ENCODE results near the gene ACACA. TPM values are rescaled to one million over a fixed set of nuclear protein-coding genes. Genes with fewer than 3 reads are reported as not detected.
"Not testable (repeated sequence)": the region's sequence is repeated elsewhere in the genome, so short reads cannot be mapped to it uniquely, and the experiment has no call there.

Gene ACACA
- polyA plus RNA-seq, 3 donors = 37.2 to 43.9 (median 43.6) TPM

- DNase-seq (ENCODE audit: extremely low read depth in 1 of 11, low read depth in 9 of 11, low spot score in 4 of 11) = peak; percentile 71 to 90 (median 87)
Measured at GRCh38 chr17:37358830-37359681, 47.6 kb downstream of the ACACA start.

DNA sequence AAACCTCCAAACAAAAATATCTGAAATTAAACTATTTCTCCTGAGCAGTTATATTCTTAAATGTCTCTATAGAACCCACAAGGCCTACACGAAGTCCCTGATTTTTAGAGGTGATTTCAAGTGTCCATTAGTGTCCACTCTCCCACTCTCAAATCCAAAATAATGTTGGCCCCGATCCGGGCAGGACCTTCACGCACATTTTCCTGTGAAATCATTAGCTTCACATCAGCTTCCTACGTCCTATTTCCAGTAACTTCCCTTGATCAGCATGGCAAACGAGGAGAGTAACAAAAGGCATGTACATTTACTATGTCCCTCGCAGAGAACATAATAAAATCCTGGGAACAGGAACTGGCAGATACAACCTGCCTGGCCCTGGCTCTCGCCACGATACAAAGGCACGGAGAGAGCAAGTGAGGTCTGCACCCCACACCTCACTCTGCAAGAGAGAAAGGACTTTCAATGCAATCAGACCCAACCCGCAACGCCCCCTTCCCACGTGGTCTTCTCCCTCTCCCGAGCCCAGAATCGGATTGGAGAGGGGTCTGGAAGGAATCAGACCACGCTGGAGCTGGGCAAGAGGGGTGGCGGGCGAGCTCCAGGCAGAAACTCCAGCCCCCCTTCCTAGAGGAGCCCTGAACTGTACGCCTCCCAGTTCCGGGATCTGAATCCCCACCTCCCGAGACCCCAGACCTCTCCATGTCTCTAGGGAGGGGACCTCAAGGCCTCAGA is 48.4 kb downstream of the ACACA start:
- peak; percentile 10 to 67 (median 49) for DNase-seq (ENCODE audit: extremely low read depth in 1 of 11, low read depth in 9 of 11, low spot score in 4 of 11)

GRCh38 chr17:37356796-37357569 is 49.7 kb downstream of the ACACA start:
- not testable (repeated sequence) for DNase-seq (ENCODE audit: extremely low read depth in 1 of 11, low read depth in 9 of 11, low spot score in 4 of 11)

DNA sequence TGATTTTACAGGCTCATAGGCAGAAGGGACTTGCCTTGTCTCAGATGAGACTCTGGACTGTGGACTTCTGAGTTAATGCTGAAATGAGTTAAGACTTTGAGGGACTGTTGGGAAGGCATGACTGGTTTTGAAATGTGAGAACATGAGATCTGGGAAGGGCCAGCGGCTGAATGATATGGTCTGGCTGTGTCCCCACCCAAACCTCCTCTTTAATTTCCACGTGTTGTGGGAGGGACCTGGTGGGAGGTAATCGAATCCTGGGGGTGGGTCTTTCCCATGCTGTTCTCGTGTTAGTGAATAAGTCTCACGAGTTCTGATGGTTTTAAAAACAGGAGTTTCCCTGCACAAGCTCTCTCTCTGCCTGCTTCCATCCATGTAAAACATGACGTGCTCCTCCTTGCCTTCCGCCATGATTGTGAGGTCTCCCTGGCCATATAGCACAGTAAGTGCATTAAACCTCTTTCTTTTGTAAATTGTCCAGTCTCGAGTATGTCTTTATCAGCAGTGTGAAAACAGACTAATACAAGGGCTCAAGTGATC is 59.7 kb downstream of the ACACA start:
- not testable (repeated sequence) for DNase-seq (ENCODE audit: extremely low read depth in 1 of 11, low read depth in 9 of 11, low spot score in 4 of 11)

GRCh38 chr17:37344519-37344918 is 62.1 kb downstream of the ACACA start:
- DNase-seq (ENCODE audit: extremely low read depth in 1 of 11, low read depth in 9 of 11, low spot score in 4 of 11) = no peak

DNA sequence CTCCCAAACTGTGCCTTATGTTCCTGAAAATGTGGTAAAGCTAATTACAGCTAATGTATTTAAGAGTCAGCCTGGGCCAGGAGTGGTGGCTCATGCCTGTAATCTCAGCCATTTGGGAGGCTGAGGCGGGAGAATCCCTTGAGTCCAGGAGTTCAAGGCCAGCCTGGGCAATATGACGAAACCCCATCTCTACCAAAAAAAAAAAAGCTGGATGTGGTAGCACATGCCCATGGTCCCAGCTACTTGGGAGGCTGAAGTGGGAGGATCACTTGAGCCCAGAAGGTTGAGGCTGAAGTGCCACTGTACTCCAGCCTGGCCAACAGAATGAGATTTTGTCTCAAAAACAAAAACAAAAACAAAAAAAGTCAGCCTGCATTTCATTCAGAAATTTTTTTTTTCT is 64.0 kb downstream of the ACACA start:
- DNase-seq (ENCODE audit: extremely low read depth in 1 of 11, low read depth in 9 of 11, low spot score in 4 of 11) = no peak

DNA sequence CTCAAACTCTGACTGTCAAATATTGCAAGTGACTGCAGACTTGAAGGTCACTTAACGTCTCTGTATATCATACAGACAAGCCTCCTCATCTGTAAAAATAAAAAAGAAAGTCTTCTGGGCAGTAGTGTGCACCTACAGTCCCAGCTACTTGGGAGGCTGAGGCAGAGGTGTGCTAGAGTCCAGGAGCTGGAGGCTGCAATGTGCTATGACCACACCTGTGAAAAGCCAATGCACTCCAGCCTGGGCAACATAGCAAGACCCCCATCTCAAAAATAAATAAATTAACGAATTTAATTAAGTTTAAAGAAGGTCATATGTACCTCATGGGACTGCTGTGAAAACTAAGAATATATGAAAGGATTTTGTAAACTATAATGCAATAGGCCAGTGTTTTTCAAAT is 65.8 kb downstream of the ACACA start:
- DNase-seq (ENCODE audit: extremely low read depth in 1 of 11, low read depth in 9 of 11, low spot score in 4 of 11) = no peak

GRCh38 chr17:37339321-37339720 is 67.3 kb downstream of the ACACA start:
- no peak for DNase-seq (ENCODE audit: extremely low read depth in 1 of 11, low read depth in 9 of 11, low spot score in 4 of 11)

GRCh38 chr17:37338847-37339246 is 67.8 kb downstream of the ACACA start:
- no peak for DNase-seq (ENCODE audit: extremely low read depth in 1 of 11, low read depth in 9 of 11, low spot score in 4 of 11)

- DNase-seq (ENCODE audit: extremely low read depth in 1 of 11, low read depth in 9 of 11, low spot score in 4 of 11) = no peak
Measured at GRCh38 chr17:37327341-37328090, 79.1 kb downstream of the ACACA start.

GRCh38 chr17:37322826-37323561 is 83.6 kb downstream of the ACACA start:
- no peak for DNase-seq (ENCODE audit: extremely low read depth in 1 of 11, low read depth in 9 of 11, low spot score in 4 of 11)

DNA sequence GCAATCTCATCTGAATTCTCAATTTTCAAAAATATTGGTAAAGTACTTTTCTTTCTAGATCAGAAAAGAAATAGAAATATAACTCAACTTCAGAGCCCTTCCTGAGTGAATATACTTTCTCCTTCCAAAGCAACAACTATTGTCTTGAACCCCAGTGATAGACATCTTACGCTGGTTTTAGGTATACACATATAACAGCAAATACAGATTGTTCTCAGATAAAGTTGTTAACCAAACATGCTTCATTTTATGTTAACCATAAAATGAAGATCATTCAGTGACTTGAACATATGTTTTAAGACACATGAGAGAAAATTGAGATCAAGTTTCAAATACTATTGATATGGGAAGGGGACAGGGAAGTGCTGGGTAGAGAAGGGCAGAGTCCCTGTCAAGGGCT is 84.5 kb downstream of the ACACA start:
- no peak for DNase-seq (ENCODE audit: extremely low read depth in 1 of 11, low read depth in 9 of 11, low spot score in 4 of 11)

DNA sequence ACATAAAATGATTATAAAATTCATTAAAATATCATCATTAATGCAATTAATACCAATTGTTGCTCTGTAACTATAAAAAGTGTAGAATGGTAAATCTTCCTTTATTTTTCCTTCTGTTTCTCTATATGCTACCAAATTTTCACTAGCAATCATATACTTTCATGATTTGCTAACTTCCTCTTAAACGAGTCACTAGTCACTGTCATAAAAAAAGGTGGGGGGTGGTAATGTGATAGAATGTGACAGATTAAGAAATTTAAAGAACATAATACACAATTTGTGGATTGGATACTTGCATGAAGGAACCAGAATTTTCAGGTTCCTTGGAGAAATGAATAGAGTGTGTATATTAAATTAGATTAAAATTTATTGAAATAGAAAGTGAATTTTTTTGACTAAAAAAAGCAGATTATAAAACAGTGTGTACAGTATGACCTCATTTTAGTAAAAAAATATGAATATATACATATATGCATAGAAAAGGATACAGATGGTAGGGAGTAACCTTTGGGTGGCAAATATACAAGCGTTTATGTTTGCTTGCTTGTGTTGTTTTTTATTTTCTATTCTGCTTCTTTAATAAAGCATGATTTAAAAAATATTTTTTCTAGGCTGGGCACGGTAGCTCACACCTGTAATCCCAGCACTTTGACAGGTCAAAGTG is 87.6 kb downstream of the ACACA start:
- no peak for DNase-seq (ENCODE audit: extremely low read depth in 1 of 11, low read depth in 9 of 11, low spot score in 4 of 11)

GRCh38 chr17:37317867-37318266 is 88.8 kb downstream of the ACACA start:
- DNase-seq (ENCODE audit: extremely low read depth in 1 of 11, low read depth in 9 of 11, low spot score in 4 of 11) = no peak

DNA sequence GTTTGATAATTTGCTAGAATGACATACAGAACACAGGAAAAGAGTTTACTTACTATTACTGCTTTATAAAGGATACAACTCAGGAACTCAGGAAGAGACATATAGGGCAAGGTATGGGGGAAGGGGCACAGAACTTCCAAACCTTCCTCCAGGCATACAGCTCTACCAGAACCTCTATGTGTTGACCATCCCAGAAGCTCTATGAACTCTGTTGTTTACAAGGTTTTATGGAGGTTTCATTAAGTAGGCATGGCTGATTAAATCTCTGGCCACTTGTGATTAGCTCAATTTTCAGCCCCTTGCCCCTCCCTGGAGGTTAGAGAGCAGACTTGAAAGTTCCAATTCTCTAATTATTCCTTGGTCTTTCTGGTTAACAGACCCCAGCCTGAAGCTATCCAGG is 91.0 kb downstream of the ACACA start:
- no peak for DNase-seq (ENCODE audit: extremely low read depth in 1 of 11, low read depth in 9 of 11, low spot score in 4 of 11)

DNA sequence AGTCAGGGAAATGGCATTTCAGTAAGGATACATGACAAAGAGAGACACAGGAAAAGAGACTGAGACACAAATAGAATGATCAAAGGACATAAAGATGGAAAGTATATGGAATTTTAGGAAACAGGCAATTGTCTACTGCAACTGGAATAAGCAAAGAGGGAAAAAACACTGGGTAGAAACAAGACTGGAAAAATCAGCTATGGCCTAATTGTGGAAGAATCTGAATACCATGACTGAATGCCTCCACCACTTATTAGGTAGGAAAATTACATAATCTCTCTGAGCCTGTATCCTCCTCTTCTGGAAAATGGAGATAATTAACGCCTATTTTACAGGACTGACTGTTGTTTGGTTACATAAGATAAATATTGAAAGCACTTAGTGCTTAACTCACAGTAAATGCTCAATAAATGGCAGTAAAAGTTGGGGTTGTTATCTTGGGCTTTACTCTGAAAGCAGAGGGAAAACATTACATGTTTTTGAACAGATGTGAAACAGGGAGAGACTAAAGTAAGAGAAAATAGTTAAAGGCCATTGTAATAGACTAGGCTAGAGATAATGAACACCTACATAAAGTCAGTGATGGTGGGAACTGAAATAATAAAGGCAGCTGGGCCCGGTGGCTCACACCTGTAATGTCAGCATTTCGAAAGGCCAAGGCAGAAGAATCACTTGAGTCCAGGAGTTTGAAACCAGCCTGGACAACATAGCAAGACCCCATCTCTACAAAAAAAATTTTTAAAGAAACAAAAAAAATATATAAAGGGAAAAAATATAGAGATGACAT is 94.3 kb downstream of the ACACA start:
- no peak for DNase-seq (ENCODE audit: extremely low read depth in 1 of 11, low read depth in 9 of 11, low spot score in 4 of 11)

- no peak for DNase-seq (ENCODE audit: extremely low read depth in 1 of 11, low read depth in 9 of 11, low spot score in 4 of 11)
Measured at GRCh38 chr17:37310940-37311339, 95.7 kb downstream of the ACACA start.

All from renal cortex interstitium (tissue), 11 donors.